ENCODE results near the gene ABI3.

ABI3 gene

DNA sequence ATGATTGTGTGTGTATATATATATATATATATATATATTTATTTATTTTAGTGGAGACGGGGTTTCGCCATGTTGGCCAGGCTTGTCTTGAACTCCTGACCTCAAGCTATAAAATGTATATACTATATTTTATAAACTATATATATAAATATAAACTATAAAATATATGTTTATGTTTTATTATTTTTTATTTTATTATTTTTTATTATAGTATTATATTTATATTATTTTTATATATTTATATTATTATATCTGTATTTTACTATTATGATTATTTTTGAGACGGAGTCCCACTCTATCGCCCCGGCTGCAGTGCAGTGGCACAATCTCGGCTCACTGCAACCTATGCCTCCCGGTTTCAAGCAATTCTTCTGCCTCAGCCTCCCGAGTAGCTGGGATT lies 30.5 kb downstream of the ABI3 start:
- H3K27ac Mint-ChIP-seq = no peak overlapping the region
- H3K36me3 Mint-ChIP-seq = no peaks in the 10 kb centered on the region
- H3K9me3 Mint-ChIP-seq = no peaks in the 10 kb centered on the region
- no peak overlapping the region for H3K4me3 Mint-ChIP-seq
- ATAC-seq (replicated peaks) (no peak), DNase-seq (no peak)
- H3K4me1 Mint-ChIP-seq = peaks cover 0 to 6% of the 10 kb centered on the region in 2 donors
- H3K27me3 Mint-ChIP-seq = peaks cover 23 to 50% of the 10 kb centered on the region in 2 donors

DNA sequence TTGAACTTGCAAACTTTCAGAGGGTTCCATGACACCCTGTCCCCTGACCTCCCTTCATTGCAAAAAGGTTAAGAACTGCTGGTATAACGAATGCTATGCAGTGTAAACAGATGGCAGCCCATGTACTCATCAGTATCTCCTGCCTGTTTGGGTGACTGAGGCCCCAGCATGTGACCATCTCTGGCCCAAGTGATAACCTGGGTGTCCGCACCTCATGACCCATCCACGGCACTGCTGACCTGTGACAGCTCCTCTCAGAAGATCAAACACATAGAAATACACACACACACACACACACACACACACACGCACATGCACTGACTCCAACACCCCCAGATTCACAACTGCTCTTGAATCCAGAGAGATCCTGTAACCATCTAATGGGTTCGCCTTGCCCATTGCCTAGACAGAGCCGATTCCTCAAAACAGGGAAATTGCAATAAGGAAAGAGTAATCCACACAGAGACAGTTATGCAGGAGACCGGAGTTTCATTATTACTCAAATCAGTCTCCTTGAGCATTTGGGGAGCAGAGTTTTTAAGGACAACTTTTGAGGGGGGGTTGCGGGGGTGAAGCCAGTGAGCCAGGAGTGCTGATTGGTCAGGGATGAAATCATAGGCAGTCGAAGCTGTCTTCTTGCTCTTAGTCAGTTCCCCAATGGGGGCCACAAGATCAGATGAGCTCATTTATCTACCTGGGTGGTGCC lies 31.3 kb downstream of the ABI3 start:
- Mint-ChIP-seq H3K27me3 (peaks cover 27 to 57% of the 10 kb centered on the region in 2 donors), H3K4me1 (peaks cover 0 to 6% of the 10 kb centered on the region in 2 donors), H3K36me3 (no peaks in the 10 kb centered on the region), H3K27ac (no peak overlapping the region), H3K9me3 (no peaks in the 10 kb centered on the region), H3K4me3 (no peak overlapping the region)
- no peak for DNase-seq
- no peak for ATAC-seq (replicated peaks)

DNA sequence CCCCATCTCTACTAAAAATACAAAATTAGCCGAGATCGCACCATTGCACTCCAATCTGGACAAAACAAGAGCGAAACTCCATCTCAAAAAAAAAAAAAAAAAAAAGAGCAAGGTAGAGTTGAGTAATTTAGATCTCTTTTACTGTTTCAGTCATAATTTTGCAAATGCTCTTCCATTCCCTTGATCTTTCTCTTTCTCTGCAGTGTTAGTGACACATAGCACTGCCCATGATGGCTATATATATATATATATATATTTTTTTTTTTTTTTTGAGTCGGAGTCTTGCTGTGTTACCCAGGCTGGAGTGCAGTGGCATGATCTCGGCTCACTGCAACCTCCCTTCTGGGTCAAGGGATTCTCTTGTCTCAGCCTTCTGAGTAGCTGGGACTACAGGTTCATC lies 32.3 kb downstream of the ABI3 start:
- Mint-ChIP-seq H3K27me3 (peaks cover 36 to 67% of the 10 kb centered on the region in 2 donors), H3K36me3 (no peaks in the 10 kb centered on the region), H3K4me1 (peaks cover 0 to 6% of the 10 kb centered on the region in 2 donors), H3K27ac (no peak overlapping the region), H3K4me3 (no peak overlapping the region), H3K9me3 (no peaks in the 10 kb centered on the region)
- ATAC-seq (replicated peaks) (no peak), DNase-seq (no peak)

DNA sequence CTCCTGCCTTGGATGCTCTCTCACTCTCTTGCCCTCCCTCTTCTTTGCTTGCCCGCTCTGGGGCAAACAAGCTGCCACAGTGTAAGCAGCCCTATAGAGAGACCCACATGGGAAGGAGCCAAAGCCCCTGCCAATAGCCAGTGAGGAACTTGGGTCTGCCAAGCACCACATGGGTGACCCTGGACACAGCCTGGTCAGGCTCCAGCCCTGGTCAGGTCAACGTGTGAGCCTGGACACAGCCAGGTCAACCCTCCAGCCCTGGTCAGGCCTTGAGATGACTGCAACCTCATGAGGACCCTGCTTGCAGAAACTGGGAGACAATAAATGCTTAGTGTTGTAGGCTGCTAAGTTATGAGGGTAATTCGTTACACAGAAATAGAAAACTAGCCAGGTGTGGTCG lies 34.3 kb downstream of the ABI3 start:
- Mint-ChIP-seq H3K27me3 (peaks cover 36 to 69% of the 10 kb centered on the region in 2 donors), H3K9me3 (no peaks in the 10 kb centered on the region), H3K36me3 (no peaks in the 10 kb centered on the region), H3K4me1 (peaks cover 2 to 6% of the 10 kb centered on the region in 2 donors), H3K4me3 (no peak overlapping the region), H3K27ac (no peak overlapping the region)
- DNase-seq = no peak
- no peak for ATAC-seq (replicated peaks)

DNA sequence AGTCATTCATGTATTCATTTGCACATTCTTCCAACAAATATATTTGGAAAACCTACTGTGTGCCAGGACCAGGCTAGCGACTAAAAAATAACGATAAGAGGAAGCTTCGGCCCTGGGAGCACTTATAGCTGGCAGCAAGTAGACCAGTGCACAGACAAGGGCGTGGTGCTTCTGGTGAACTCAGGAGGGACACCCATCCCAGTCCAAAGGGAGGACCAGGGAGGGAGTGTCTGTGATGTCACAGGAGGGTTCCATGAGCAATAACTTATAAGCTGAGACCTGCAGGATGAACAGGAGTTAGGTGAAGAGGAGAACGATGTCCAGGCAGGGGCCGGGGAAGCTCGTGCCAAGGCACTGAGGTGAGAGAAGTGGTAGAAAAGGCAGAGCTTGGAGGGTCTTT lies 37.4 kb downstream of the ABI3 start:
- no peaks in the 10 kb centered on the region for H3K36me3 Mint-ChIP-seq
- no peak overlapping the region for H3K4me3 Mint-ChIP-seq
- no peak overlapping the region for H3K27ac Mint-ChIP-seq

DNA sequence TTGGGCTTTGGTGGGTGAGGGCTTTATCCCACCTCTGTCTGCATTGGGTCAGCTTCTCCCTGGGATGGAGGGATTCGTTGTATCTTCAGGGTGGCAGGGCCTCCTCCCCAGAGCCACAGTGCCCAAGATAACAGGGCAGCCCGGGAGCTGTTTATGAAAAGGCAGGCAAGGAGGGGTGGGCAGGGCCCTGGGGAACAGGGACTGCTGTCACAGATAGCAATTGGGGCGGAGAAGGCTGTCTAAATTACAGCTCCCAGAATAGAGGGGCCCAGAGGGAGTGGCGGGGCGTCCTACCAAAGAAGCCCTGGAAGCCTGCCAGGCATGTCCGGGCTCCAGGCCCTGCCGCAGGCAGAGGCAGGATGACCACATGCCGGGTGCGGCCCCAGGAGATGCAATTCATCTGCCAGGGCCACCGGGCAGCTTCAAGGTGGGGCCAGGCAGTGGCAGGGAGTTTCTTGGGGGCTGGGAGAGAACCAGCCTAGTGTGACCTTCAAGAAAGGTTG lies 38.8 kb downstream of the ABI3 start:
- H3K27me3 Mint-ChIP-seq = peaks cover 36 to 66% of the 10 kb centered on the region in 2 donors
- peaks cover 1 to 2% of the 10 kb centered on the region in 2 donors for H3K4me1 Mint-ChIP-seq
- no peak overlapping the region for H3K27ac Mint-ChIP-seq
- ATAC-seq (replicated peaks) = no peak
- no peak overlapping the region for H3K4me3 Mint-ChIP-seq
- H3K9me3 Mint-ChIP-seq = no peaks in the 10 kb centered on the region
- H3K36me3 Mint-ChIP-seq = no peaks in the 10 kb centered on the region
- no peak for DNase-seq

More for the DNA sequence above, 37.4 kb downstream of the ABI3 start:
- Mint-ChIP-seq H3K4me1 (peaks cover 2 to 6% of the 10 kb centered on the region in 2 donors), H3K27me3 (peaks cover 35 to 69% of the 10 kb centered on the region in 2 donors), H3K9me3 (no peaks in the 10 kb centered on the region)
- ATAC-seq (replicated peaks) (no peak), DNase-seq (no peak)

DNA sequence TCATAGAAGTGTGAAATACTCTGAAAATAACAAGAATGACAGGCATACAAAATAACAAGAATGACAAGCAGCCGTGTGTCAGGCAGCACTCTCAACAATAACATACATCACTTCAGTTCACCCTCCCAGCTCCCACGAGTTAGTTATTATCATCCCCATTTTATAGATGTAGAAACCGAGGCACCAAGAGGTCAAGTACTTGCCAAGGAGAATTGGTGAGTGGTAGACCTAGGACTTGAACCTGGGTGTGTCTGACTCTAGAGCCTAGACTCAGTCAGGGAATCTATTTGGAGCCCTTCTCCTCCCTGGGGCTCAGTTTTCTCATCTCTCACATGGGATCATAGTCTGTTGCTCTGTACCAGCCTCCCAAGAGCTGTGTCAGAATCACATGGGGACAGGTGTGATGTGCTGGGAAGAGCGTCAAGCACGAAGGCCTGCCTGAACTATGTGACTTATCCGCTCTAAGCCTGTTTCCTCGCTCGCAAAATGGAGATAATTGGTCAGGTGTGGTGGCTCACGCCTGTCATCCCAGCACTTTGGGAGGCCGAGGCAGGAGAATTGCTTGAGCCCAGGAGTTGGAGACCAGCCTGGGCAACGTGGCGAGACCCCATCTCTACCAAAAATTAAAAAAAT lies 39.5 kb downstream of the ABI3 start:
- Mint-ChIP-seq H3K4me1 (peaks cover 0 to 2% of the 10 kb centered on the region in 2 donors), H3K9me3 (no peaks in the 10 kb centered on the region), H3K36me3 (no peaks in the 10 kb centered on the region), H3K4me3 (no peak overlapping the region), H3K27ac (no peak overlapping the region), H3K27me3 (peaks cover 36 to 60% of the 10 kb centered on the region in 2 donors)
- DNase-seq (no peak), ATAC-seq (replicated peaks) (no peak)

DNA sequence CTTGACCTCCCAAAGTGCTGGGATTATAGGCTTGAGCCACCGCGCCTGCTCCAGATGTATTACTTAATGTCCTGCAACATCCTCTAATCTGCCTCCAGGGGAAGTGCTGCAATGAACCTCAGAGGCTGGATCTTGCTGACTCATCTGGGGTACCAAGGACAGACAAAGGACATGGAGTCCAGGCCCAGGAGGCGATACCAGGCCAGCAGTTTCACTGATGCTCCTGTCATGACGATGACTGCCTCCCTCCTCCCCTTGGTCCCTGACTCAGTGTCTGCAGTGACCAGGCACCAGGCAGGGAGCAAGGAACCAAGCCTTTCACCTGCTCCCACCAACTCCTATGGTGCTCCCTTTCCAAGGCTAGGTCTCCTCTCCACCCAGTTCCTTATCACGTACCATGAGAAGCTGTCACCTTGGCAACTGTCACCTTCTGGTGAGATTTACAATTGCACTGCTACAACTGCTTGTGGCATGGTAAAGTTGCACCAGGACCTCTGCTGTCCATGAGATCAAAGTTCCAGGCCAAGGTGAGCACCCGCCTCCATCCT lies 41.7 kb downstream of the ABI3 start:
- Mint-ChIP-seq H3K36me3 (no peaks in the 10 kb centered on the region), H3K4me3 (no peak overlapping the region), H3K27me3 (peaks cover 22 to 39% of the 10 kb centered on the region in 2 donors), H3K4me1 (peaks cover 0 to 2% of the 10 kb centered on the region in 2 donors), H3K9me3 (no peaks in the 10 kb centered on the region), H3K27ac (no peak overlapping the region)
- no peak for DNase-seq
- ATAC-seq (replicated peaks) = no peak

DNA sequence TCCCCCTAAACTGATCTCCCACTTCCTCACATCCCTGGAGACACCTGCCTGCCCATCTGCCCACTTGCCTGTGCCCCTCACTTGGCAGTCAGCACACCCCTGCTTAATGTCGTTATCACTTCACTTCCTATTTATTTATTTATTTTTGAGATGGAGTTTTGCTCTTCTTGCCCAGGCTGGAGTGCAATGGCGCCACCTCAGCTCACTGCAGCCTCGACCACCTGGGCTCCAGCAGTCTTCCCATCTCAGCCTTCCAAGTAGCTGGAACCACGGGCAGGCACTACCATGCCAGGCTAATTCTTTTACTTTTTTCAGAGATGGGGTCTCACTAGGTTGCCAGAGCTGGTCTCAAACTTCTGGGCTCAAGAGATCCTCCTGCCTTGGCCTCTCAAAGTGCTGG lies 43.6 kb downstream of the ABI3 start:
- H3K27me3 Mint-ChIP-seq = peaks cover 10 to 25% of the 10 kb centered on the region in 2 donors
- peaks cover 0 to 2% of the 10 kb centered on the region in 2 donors for H3K4me1 Mint-ChIP-seq
- H3K36me3 Mint-ChIP-seq = no peaks in the 10 kb centered on the region
- H3K4me3 Mint-ChIP-seq = no peak overlapping the region
- H3K9me3 Mint-ChIP-seq = no peaks in the 10 kb centered on the region
- ATAC-seq (replicated peaks) (no peak), DNase-seq (no peak)
- no peak overlapping the region for H3K27ac Mint-ChIP-seq

DNA sequence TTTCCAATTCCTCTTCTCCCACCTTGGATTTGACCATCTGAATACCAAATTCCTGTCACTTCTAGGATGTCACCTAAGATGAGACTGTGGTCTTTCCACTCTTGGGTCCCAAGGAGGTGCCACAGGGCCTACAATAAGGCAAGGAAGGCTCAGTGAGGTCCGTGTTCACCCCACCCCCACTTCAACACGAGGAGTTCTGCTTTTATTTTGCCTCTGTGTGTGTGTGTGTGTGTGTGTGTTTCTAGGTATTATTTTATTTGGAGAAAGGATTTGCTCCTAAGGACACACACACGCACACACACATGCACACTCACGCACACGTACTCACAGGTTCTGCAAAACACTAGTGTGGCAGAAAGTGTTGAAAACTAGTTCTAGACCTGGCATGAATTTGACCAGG lies 44.6 kb downstream of the ABI3 start:
- H3K36me3 Mint-ChIP-seq = no peaks in the 10 kb centered on the region
- DNase-seq (no peak), ATAC-seq (replicated peaks) (no peak)
- no peaks in the 10 kb centered on the region for H3K9me3 Mint-ChIP-seq
- H3K4me3 Mint-ChIP-seq = no peak overlapping the region
- no peaks in the 10 kb centered on the region for H3K4me1 Mint-ChIP-seq
- peaks cover 7 to 15% of the 10 kb centered on the region in 2 donors for H3K27me3 Mint-ChIP-seq
- no peak overlapping the region for H3K27ac Mint-ChIP-seq

DNA sequence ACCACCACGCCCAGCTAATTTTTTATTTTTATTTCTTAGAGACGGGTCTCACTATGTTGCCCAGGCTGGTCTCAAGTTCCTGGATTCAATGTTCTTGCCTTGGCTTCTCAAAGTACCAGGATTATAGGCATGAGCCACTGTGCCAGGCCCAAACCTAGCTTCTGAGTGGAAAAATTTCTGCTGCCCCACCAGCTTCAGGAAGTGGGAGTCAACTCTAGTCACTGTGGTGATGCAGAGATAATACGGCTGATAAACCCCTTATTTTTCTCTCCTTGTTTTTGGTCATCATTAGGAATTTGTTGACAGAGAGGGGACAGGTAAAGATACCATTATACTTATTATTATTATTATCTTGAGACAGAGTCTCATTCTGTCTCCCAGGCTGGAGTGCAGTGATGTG lies 47.9 kb downstream of the ABI3 start:
- DNase-seq (no peak), ATAC-seq (replicated peaks) (no peak)
- H3K27me3 Mint-ChIP-seq = peaks cover 3 to 19% of the 10 kb centered on the region in 2 donors
- H3K4me3 Mint-ChIP-seq = no peak overlapping the region
- no peaks in the 10 kb centered on the region for H3K9me3 Mint-ChIP-seq
- peaks cover 7 to 9% of the 10 kb centered on the region in 2 donors for H3K4me1 Mint-ChIP-seq
- no peaks in the 10 kb centered on the region for H3K36me3 Mint-ChIP-seq
- H3K27ac Mint-ChIP-seq = no peak overlapping the region

DNA sequence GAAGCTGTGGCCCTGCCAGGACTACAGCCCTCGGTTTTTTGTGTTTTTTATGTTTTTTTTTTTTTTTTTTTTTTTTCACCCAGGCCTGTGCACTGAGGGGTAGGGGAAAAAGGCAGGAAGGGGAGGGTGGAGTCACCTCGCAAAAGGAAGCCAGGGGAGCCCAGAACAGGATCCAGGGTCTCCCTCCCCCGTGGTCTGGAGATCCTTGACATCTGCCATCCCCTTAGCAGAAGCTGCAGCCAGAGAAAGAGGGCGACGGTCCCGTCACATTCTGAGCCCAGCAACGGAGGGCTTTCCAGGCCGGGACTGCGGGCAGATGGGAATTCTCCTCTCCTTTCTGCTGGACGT lies 49.1 kb downstream of the ABI3 start:
- Mint-ChIP-seq H3K27ac (no peak overlapping the region), H3K4me3 (peak overlapping the region; percentile 85)

DNA sequence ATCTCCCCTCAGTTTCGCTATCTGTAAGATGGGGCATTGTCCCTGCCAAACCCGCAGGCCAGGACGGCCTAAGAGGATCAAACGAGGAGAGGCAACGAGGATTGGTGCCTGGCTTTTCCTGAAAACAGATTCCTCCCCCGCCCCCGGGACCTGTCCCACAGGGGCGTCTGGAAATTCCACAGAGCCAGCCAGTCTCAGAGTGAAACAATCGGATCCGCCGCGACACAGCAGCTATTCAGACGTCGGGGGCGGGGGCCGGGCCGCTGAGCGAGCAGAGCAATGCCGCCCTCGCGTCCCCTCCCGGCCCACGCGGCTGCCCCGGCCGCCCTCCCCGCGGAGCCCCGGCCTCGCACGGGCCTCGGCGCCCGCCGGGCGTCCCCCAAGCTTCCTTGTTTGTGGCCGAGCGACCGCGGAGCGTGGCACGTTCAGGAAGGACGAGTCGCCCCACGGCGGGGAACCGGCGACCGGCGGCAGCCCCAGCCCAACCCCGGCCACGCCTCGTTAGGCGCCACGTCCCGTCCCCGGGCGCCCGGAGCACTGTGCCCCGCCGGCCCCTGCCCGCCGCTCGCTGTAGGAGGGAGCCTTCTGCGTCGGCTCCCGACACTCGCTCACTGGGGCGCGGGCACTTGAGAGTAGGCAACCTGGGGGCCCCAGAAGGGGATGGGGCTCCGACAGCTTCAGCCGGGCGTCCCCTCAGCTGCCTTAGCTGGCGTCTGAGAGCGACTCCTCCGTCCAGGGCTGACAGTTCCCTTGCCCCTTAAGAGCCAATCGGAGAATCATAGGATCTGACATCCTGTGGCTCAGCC lies 49.7 kb downstream of the ABI3 start:
- Mint-ChIP-seq H3K4me3 (peak overlapping the region; percentile 85), H3K27me3 (peaks cover 16 to 27% of the 10 kb centered on the region in 2 donors), H3K36me3 (no peaks in the 10 kb centered on the region), H3K27ac (peak overlapping the region; percentile 84), H3K9me3 (no peaks in the 10 kb centered on the region), H3K4me1 (peaks cover 7 to 9% of the 10 kb centered on the region in 2 donors)
- peak; percentile 82 to 83 for ATAC-seq (replicated peaks)
- peak; percentile 33 for DNase-seq

More for the DNA sequence above, 49.1 kb downstream of the ABI3 start:
- peaks cover 10 to 27% of the 10 kb centered on the region in 2 donors for H3K27me3 Mint-ChIP-seq
- no peaks in the 10 kb centered on the region for H3K36me3 Mint-ChIP-seq
- H3K9me3 Mint-ChIP-seq = no peaks in the 10 kb centered on the region
- ATAC-seq (replicated peaks) = peak; percentile 4 to 8
- DNase-seq = no peak
- peaks cover 7 to 9% of the 10 kb centered on the region in 2 donors for H3K4me1 Mint-ChIP-seq

DNA sequence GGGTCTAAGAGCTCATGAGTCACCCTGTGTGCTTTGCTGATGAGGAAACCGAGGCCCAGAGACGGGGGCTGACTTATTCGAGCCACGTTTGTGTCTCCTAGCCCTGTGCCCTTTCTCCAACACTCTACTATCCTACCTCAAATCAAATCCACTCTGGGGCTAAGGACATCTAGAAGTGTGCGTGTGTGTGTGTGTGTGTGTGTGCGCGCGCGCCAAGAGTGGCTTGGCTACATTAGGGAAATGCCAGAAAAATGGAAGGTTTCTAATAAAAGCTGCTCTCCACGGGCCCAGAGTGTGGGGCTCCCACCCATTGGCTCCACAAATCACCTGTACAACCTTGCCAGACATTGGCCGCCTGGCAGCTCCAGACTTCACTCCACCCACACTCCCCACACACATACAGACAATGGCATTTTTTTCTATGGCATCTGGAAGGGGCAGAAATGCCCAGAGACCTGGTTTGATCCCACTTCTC lies 50.3 kb downstream of the ABI3 start:
- DNase-seq (no peak), ATAC-seq (replicated peaks) (peak; percentile 3 to 14)
- Mint-ChIP-seq H3K27ac (peak overlapping the region; percentile 31), H3K9me3 (no peaks in the 10 kb centered on the region), H3K36me3 (no peaks in the 10 kb centered on the region), H3K4me1 (peaks cover 7 to 9% of the 10 kb centered on the region in 2 donors), H3K4me3 (peak overlapping the region; percentile 76 to 85), H3K27me3 (peaks cover 18 to 27% of the 10 kb centered on the region in 2 donors)
